Measurements from ENCODE around the gene ADCY7.
A peak's percentile ranks its signal among the peaks of the same experiment; 100 is the strongest.
"Not testable (repeated sequence)": the region's sequence is repeated elsewhere in the genome, so short reads cannot be mapped to it uniquely, and the experiment has no call there.

ADCY7 gene

GRCh38 chr16:50266337-50267091, at the start of gene ADCY7:
TSS of gene ADCY7 (plus strand) at chr16:50266551. CDS start at chr16:50288180, 21,629 bp downstream.
- DNase-seq, result peak; percentile 64

- no peak for DNase-seq
Observed at GRCh38 chr16:50219402-50219975, 46.9 kb upstream of the ADCY7 start.

- no peak for DNase-seq
Observed at GRCh38 chr16:50224286-50224685, 42.1 kb upstream of the ADCY7 start.

DNA sequence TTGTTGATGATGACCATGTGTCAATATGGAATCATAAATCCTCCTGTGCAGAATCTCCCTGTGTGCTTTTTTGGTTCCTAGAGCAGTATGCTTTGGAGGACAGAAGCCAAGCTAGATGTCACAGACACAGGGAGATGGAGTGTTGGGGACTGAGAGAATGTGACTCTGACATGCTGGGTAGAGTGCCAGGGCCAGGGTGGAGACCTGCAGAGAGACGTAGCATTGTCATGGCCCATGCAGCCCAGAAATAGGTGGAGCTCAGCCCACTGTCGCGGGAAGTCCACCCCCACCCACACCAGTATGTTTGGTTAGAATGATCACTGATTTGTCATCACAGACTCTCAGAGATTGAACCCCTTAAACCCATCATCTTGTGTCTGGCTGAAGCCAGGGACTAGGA, 39.2 kb upstream of the ADCY7 start:
- no peak for DNase-seq

DNA sequence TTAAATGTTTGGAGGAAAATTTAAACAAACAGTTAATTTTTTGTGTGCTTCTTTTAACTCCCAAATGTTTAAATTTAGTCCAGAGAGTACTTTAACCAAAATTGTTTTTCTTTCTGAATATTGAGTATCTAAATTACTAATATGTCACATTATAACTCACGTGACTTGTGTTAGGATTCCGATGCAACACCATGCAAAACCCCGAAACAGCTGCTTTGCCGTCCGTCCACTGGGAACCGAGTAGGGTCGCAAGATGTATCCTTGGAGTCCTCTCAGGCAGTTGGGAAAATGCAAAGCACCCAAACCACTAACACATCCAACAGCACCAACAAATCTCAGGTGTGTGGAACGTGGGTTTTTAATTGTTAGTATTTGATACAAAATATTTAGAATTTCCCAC, 38.7 kb upstream of the ADCY7 start:
- DNase-seq, result no peak

- DNase-seq, result no peak
Observed at GRCh38 chr16:50228364-50228868, 37.9 kb upstream of the ADCY7 start.

- DNase-seq, result no peak
Observed at GRCh38 chr16:50229149-50229726, 37.1 kb upstream of the ADCY7 start.

- DNase-seq, result no peak
Observed at GRCh38 chr16:50234771-50235556, 31.4 kb upstream of the ADCY7 start.

GRCh38 chr16:50235581-50235980, 30.8 kb upstream of the ADCY7 start:
- no peak for DNase-seq

GRCh38 chr16:50238314-50238713, 28.0 kb upstream of the ADCY7 start:
- no peak for DNase-seq

- no peak for DNase-seq
Observed at GRCh38 chr16:50238868-50239301, 27.5 kb upstream of the ADCY7 start.

GRCh38 chr16:50243024-50243423, 23.3 kb upstream of the ADCY7 start:
- DNase-seq, result not testable (repeated sequence)

DNA sequence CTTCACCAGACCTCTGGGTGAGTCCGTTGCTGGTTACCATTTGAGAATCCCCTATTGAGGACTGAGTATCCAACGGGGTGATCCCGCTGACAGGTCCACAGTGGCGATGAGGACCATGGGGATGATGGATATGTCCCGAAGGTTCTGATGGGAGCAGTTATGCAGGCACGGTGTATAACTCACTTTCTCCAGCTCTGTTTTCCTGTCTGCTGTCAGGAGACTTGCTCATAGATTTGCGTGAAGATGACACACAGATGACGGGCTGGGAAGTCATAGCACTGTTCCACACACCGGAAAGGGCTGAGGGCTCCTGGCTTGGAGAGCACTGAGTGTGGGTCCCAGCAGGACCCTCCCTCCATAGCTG, 22.2 kb upstream of the ADCY7 start:
- DNase-seq, result no peak

- DNase-seq, result peak; percentile 50
Observed at GRCh38 chr16:50244504-50245416, 21.6 kb upstream of the ADCY7 start.

DNA sequence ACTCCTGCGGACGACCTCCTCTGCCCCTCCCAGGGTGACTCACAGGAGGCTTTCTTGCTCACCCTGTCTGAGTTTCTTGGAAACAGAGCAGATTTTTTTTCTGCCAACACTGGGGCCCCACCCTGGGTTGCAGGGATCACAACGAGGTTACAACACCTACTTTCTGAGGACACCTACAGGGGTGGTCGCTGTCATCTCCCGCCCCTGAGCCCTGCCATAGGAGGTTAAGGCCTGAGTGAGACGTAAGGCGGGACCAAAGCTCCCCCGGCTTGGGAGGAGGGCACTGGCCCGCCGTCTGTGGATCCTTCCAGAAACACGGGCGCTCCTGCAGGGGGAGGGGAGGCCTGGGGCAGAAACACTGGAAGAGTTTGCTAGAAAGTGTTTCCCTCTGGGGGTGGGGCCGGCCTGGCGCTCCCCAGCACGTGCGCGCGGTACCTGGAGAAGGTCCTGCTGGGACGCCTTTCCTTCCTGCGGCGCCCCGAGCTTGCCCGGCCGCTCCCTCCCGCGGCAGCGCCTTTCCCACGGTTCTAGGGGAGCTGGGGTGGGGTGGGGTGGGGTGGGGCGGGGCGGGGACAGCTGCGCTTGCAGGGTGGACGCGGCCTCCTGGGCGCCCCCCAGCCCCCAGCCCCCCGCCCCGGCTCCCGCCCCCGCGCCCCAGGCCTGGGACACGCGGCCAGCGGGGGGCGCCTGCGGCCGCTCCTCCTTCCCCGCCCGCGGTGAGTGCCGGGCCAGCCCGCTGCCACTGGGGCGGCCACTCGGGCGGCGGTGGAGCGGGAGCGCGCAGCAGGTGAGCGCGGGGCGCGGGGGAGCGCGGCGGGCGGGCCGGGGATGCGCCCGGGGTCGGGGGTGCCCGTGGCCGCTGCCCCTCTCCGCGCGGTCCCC, 20.7 kb upstream of the ADCY7 start:
- peak; percentile 70 for DNase-seq

- DNase-seq, result peak; percentile 79
Observed at GRCh38 chr16:50246299-50247122, 19.8 kb upstream of the ADCY7 start.

DNA sequence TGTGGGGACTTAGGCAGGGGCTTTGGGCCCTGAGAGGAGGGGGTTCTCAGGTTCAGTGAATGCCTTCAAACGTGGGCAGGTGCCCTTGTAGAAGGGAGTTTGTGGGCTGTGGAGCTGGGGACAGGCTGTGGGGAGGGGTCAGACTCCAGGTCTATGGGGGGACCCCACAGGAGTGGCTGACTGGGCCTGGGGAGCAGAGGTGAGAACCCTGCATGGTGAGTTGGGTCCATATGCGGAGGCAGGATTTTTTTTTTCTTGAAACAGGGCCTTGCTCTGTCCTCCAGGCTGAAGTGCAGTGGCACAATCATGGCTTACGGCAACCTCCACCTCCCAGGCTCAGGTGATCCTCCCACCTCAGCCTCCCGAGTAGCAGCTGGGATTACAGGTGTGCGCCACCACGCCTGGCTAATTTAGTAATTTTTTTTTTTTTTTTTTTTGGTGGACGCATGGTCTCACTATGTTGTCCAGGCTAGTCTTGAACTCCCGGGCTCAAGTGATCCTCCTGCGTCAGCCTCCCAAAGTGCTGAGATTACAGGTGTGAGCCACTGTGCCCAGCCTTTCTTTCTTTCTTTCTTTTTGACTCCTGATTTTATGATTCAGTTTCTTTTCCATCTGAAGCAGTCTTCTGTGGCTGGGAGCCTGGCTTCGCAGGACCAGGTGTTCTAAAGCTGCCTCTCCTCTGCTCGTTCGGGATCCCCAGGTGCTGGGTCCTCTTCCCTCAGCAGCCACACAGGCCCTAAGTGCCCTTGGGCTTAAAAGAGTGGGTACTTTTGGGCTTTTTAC, 19.0 kb upstream of the ADCY7 start:
- DNase-seq, result peak; percentile 15

GRCh38 chr16:50247906-50248608, 18.3 kb upstream of the ADCY7 start:
- no peak for DNase-seq

DNA sequence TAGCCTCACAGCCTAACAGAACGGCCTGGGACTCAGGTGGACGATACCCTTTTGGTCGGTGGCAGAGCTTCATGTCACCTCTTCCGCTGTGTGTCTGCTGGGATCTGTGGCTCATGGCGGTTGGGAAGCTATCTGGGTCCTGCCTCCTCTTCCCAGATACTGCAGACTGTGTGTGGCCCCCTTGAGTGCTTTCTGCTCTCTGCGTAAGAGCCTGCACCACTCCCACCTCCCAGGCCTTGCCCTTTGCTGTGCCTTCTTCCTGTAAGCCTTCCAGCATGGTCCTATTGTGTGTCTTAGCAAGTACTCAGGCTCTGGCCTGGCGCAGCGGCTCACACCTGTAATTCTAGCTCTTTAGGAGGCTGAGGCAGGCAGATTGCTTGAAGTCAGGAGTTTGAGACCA, 17.5 kb upstream of the ADCY7 start:
- peak; percentile 8 for DNase-seq
